Hypothalamus (tissue), 51 donors: ENCODE results near the gene TBC1D5.

ENCODE experiments used
- DNase-seq, 51 donors: peaks; one replicate each; lab custom pipeline; 2025; lab: John Stamatoyannopoulos, UW

The TBC1D5 gene

DNA sequence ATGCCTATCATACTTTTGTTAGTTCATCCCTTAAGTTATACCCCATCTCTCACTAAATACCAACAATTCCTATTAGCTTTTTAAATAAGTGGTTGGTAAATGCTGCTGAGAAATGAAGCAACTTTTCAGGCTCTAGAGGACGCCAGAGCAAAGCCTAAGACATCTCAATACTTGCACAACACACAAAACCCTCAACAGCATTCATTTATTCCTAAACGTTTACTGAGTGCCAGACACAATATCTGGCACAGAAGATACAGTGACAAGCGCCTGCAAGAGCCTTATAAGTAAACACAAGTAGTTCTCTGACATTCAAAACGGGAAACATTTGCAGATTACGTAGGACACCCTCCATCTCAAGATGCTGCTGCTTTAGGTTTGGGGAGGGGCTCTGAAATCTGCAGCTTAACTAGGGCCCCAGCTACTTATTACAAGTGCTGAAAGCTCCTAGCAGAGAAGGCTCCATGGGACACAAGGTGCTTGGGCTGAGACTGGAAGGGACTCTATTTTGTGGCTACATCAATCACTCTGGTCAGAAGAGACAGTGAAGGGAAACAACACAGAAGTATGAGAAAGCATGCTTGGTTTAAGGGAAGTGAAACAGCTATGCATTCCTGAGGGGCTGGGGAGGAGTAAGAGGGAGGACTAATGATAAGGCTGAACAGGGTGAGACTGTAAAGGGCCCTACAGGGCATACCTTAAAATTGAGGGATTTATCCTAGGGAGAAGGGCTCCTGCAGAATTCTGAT is 546.4 kb downstream of the TBC1D5 start:
- DNase-seq = peak in 7 of 51 donors; percentile 7 to 71 (median 39)

DNA sequence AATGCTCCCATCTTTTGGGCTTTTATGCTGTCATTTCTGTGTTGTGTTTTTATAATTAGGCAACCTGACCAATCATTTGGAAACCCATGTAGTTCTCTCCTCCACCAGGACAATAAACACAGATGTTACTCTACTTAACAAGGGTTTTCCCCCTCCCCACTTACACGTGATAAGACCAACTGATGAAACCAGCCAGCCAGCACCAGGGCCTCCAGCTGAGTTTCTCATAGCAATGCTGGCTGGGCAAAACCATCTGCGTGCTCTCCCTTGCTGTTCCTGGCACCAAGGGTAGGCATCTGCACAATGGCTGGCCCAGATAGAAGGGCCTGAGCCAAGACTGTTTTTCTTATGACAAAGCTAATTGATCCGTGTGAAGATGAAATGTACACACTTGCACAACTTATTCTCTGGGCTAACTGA is 547.2 kb downstream of the TBC1D5 start:
- DNase-seq = peak in 29 of 51 donors; percentile 3 to 81 (median 45)

DNA sequence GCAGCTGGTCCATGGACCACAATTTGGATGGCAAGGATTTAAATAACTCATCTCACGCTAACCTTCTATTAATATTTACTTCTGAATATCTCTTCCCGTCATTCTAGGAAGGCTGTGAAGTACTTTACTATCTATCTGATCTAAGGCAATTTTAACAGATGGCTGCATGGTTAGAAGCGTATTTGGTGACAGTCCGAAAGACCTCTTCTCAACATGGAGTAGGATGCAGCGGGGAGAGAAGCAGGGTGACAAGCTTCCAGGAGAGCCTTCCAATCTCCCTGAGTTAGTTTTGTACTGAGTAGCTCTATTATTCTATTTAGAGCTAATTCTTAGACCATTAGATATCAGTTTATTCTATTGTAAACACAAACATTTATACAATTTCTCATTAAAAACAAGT is 548.3 kb downstream of the TBC1D5 start:
- DNase-seq = no peak

DNA sequence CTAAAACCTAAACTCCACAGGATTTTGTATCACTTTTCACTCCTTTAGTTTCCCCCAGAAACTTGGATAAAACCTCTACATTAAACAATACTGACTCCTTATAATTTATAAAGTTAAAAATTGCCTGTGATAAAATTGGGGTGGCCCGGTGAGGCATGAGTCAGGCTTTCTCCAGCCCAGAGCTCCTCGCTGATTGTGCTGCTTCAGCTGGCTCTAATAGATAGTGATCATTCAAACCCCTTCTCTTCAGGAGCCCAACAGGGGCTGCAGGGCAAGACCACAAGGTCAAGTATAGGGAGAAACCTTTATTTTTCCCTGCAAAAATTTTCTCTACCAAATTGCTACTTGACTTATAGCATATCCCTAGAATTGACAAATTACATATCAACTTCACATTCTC is 549.4 kb downstream of the TBC1D5 start:
- DNase-seq = no peak

DNA sequence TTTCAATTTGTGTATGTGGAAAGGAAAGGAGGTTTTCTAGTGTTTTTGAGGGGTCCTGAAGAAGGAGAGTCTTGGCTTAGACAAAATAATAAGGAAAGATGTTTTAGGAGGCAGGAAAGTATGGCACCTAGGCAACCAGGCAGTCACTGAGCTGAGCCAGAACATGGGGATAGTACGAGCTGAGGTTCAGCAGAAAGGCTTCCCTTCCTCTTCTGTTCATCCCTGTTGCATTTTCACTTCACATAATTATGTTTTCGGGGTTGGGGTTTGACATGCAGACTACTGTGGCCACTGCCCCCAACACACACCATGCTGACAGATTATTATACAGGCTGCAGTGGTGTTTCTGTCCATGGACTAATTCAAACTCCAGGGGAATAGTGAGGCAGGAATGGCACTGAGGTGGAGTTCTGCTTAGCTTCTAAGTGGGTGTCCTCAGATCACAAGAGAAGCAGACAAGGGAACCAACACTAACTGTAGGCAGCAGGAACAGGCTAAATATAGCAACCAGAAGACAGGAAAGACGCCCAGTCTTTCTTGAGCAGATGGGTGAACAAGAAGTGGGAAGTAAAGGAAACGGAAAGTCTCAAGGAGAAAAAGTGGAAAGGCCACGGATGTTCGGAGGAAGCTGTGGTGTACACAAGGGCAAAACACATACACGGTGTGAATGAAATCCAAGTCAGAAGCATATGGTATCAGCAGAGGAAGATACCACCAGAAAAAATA is 551.9 kb downstream of the TBC1D5 start:
- peak in 3 of 51 donors; percentile 6 to 33 (median 12) for DNase-seq

DNA sequence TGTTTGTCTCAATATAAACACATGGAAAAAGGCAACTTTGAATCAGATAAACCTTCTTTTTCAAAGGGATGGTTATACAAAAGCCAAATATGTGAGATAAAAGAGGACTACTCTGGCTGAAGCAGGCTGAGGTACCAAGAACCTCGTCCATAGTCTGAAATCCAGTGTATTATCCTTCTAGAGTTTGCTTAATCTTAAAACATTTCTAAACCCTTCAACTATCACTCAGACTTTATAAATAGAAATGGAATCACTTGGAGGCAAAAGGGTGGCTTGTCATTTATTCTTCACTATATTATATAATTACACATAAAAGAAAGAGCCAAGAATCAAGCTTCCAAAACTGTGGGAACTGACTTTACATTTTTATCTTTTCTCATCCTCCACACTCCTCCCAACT is 554.1 kb downstream of the TBC1D5 start:
- DNase-seq = no peak

DNA sequence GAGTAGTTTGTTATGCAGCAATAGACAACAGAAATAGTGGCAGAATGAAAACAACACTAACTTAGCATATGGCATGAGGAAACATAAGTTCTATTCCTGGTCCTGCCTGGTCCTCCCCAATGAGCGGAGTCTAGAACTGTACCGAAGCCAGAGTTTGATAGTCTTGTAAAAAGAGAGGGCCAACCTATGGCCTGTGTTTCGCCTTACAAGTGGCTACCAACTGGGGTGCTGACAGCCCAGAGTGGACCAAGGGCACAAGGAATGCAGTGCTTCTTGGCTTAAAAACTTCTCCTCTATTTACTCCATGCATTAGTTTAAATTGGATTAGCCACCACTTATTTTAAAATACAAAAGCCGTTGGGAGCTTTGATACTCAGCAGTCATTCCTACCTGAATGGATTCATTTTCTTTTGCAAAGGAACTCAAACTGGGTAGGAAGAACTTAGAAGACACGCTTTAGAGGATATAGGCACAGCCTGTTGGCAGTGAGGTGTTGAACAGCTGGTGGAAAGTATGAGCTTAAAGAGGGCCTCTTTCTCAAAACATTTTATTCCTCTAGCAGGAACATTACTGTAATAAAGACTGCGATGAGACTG is 554.7 kb downstream of the TBC1D5 start:
- no peak for DNase-seq

DNA sequence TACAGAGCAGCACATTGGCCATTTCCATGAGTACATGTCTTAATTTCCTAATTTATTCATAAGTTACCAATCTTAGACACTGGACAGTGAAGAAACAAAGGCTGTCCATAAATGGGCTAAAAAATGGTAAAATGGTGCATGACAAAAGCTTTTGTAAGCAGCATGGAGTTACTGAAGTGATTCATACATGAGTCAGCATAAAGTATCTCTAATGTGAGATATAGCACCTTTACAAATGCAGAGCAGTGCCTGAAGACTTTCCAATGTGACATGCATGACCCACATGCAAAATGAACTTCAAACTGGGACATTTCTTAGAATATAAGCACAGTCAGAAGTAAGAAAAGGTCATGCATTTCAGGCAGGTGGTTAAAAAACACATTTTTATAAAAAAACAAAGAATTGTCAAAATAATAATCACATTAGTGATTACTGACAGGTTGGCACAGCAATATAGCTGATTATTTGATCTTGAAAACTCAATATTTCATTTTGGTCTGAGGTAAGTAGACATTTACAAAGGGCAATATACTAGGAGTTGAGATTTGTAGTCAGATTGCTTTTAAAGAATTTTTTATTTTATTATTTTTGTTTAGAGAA is 558.4 kb downstream of the TBC1D5 start:
- DNase-seq = no peak

DNA sequence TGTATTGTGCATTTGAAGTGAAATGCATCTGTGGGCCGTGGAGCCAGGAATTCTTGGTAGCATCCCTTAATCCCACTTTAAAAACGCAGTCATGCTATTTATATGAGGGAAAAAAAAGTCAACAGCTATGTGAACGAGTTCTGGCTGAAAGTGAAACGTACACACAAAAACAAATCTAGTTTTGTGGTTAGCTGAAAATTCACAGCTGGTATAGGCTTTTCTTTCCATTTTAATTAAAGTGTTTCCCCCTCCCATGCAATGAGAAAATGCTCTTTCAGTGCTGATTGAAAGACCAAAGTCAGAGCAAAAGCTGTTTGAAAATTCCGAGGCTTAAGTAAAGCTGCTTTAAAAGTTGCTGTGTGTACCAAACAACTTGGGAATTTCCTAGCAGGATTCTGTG is 560.3 kb downstream of the TBC1D5 start:
- no peak for DNase-seq

DNA sequence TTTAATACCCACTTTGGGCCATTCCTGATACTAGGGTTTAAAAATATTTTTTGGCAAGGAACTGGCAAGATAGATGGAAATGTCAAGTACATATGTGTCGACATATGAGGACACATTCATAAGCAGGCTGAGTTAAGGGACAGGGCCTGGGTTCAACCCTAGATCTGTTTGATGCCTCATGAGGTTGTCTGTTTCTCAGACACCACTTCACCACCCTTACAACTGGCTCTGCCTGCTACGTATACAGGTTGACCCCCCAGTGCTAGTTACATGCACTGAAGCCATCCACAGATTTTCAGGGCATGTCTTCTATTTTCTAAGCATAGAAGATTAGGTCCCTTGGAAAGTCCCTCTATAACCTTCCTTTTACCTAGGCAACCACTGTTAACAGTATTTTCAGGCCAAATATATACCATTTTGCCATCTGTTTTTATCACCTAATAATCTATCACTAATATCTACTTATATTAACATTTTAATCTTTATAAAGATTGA is 561.0 kb downstream of the TBC1D5 start:
- DNase-seq = no peak

DNA sequence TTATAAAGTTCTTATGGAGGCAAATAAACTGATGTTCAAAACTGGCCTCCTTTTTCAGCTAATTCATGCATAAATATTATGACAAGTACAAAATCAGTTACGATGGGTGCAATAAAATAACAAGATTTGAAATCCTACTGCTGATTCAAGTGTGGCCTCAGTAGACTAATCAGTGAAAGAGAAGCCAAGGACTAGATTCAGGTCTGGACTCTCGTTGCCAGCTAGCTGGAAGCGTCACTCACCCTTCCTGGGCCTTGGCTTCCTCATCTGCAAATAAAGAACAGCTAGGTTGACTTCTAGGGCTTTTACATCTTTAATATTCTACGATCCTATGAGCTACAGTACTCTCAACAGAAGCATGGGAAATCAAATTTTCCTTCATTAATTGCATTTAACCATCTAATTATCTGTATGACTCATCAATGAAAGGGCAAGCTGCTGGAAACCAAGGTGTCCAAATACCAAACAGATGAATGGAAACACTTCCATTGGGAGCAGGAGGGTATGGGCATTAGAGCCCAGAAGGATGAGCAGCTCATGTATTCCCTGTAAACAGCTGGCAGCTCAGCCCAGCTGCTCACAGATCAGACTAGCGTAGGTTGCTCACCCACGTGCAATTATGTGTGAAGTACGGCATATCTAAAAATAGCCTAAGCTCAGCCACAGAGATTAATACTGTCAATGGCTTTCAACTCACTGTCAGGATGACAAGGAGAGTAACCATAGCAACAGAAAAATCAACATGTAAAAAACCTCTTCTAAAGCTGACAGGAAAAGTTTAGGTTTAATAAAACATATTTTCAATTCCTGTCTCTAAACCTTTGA is 562.8 kb downstream of the TBC1D5 start:
- DNase-seq = peak in 4 of 51 donors; percentile 13 to 54 (median 16)

DNA sequence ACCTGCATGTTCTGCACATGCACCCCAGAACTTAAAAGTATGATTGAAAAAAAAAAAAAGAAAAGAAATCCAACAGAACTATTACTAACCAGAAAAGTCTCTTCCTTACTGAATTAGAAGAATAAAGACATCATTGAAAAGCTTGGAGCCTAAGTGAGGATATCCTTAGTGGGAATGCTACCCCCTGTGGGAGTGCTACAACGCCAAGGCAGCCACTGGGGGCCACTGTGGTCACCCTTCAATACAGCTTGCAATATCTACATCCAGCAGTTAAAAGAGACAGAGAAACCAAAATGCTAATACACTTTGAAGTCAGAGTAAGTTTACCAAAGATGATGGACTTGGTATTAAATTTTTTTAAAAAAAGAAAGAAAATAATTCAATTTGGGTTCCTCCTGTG is 565.7 kb downstream of the TBC1D5 start:
- no peak for DNase-seq

DNA sequence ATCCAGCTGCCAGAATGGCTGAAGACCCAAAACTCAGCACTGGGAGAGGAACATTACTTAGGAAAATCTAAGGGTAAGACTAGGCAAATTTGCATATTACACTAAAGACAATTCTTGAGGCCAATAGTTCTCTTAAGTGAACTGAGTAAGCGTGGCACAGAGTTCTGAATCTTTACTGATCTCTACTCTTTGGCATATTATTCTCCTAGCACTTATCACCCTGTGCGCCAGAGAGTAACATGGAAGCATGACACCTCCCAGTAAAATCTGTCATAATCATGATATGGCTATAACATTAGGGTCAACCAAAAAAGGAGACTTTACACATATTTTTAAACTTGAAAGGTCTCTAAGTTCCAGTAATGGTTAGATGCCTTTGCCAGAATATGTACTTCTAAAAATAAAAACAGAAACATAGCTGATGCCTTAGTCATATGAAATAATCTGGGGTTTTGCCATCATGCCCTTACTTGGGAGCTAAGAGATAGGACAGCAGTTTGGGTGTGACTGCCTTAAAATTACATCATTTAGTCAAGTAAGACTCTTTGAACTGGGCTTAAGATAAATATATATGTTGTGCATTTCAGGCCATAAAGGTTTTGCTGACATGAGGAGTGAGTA is 567.1 kb downstream of the TBC1D5 start:
- DNase-seq = no peak

DNA sequence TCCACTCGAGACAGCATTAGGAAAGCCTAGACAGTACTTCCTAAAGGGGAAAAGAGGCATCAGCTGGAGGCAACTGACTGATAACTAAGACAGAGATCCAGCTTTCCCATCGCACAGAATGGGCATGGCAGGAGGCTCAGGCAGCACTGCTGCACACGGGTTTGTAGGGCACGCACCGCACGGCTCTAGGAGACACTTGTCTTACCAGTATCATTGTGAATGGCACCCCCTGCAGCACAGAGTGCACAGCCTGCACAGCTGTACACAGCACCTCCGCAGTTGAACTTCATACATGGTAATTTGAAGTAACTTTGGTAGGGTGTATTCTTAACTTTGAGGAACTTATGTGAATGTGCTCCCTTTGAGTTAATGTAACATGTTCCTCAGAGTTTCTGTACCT is 576.1 kb downstream of the TBC1D5 start:
- DNase-seq = no peak

DNA sequence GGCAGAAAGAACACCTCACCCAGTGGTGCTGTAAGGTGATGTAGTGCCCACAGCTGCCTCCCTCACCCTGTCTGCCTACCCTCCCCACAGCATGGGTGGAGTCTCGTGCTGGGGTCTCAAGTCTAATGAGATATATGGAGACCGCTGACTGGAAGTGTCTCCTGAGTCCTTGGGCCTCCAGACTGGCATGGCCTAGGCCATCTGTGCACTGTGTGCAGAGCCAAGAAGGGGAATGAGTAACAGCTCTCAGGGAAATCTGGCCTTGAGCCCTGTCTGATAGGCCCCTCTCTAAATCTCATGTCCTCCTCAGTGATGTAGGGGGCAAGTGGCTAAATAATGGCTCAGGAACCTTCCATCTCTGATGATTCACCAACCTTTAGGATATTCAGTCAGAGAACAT is 580.3 kb downstream of the TBC1D5 start:
- no peak for DNase-seq

DNA sequence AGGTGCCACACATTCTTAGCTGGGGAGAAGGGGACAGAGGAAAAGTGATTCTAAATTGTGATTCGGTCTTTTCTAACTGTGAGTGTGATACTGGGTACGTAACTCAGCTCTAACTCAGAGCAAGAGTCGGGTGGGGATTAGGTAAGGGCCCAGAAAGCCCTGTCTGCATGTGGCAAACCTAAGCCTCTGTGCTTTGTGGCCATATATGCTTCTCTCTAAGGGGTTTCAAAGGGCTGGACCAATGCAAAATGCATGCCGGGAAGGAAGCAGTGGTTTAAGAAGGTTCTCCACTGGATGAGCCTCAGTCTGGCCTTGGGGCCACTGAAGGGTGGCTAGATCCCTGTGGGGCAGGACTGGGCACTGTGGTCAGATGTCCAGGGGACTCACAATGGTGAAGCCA is 581.8 kb downstream of the TBC1D5 start:
- no peak for DNase-seq

DNA sequence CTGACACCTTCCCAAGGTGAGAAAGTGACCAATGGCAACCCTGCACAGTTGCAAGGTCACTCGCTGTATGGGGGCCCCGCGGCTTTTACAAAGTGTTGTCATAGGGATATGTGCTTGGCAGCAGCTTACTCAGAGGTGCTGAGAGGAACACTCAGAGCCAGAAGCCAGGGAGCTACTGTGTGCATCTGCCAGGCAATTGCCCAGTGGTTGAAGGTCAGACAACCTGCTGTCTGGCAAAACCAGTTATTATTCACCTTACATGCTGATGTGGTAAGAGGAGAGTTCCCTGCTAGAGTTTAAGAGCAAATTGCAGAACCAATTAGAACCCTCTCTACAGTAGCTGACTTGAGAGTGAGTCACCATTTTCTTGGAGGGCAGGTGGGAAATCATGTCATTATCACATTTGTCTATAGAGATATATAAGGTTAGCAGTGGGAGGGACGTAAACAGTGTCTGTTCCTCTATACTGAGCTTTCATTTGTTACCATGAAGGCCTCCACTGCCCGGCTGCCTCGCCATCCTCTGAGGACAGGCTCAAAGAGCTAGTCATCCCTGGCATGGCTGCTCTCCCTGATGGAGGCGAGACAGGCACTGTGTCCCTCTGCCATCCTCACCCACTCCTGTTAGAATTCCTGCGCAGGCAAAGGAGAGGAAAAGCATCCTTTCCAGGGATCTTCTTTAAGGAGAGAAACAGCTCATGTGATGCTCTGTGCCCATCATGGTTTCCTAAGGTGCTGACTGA is 583.3 kb downstream of the TBC1D5 start:
- DNase-seq = peak in 1 of 51 donors; percentile 30

DNA sequence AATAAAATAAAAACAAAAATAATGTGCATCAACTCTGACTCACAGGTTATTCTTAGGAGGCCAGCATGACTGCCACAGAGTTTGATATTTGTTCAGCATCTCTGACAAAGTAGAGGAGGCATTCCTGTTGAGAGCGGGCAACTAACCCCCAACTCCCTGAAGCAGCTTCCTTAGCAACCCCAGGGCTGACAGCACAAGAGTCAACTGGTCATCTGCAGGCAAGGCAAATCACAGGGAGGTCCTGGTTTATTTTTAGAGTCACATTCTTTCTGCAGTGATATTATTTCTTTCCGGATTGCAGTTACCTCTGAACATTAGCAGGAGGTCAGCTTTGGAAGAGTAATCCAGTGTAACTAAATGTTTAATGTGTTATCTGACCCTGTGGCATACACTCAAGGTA is 584.7 kb downstream of the TBC1D5 start:
- no peak for DNase-seq

DNA sequence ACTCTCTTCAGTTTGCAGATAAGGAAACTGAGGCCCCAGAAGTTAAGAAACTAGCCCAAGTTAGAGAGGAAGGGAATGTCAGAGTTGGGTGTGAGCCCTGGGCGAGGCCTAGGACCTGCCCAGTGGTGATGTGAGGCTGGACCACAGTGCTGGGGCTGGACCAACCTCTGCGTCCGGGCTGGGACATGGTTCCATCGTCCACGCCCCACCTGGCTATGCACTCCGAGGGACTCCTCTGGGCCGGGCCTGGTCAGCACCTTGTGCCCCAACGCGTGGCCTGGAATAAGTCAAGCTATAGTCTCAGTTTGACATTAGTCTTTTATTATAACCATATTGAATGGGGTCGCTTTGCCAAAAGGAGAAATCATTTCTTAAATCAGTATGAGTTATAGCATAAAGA is 585.6 kb downstream of the TBC1D5 start:
- DNase-seq = no peak
